ENCODE data around the gene DCDC1. TPM values are rescaled to one million over a fixed set of nuclear protein-coding genes. Genes with fewer than 3 reads are reported as not detected.

Gene DCDC1
- total RNA-seq, 1 experiment from 2014 or later, result 0.22 TPM

DNA sequence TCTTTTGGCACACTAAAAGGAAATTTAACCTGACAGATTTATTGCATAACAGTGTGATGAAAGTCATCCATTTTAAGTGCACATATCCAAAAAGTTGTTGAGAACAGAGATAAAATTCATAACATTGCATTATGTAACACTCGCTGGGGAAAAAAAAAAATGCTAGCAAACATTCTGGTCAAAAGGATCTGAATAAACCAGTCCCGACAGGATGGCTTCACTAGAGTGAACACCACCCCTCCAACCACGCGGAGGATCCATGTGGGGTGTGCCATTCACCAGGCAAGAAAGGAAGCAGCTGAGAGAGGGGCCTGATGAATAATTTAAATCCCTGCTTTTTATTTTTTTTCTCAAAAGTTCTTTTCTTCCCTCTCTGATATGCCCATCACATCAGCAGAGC is 258.7 kb downstream of the DCDC1 start:
- H3K4me1 Mint-ChIP-seq, result peaks cover 21% of the 10 kb centered on the region
- CTCF ChIA-PET, result interaction anchor here (1.7 kb wide), 1 partner anchor 127 kb away, joined by 5 read pairs; no protein-coding TSS in a partner anchor
- H3K36me3 Mint-ChIP-seq, result no peaks in the 10 kb centered on the region; the same call in 1 of the 2 replicates
- DNase-seq (ENCODE audit: low spot score), result no peak
- POLR2A ChIA-PET, result no interaction called here
- H3K9me3 Mint-ChIP-seq, result peaks cover 4% of the 10 kb centered on the region
- no peak overlapping the region for H3K4me3 Mint-ChIP-seq
- peak overlapping the region; percentile 58; the same call in 1 of the 2 replicates for H3K27ac Mint-ChIP-seq
- TF ChIP-seq ZNF138 (CRISPR knock-in tag; conservative IDR thresholded peaks at IDR 0.05), result no peak
- no peak for TF ChIP-seq FOXP1 (CRISPR knock-in tag; IDR thresholded peaks at IDR 0.05; ENCODE audit: borderline replicate concordance)
- TF ChIP-seq PRRX2 (CRISPR knock-in tag; IDR thresholded peaks at IDR 0.05), result no peak
- no peak for TF ChIP-seq JAZF1 (CRISPR knock-in tag; IDR thresholded peaks at IDR 0.05)
- TF ChIP-seq, protein P1, sequence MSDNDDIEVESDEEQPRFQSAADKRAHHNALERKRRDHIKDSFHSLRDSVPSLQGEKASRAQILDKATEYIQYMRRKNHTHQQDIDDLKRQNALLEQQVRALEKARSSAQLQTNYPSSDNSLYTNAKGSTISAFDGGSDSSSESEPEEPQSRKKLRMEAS (CRISPR knock-in tag; IDR thresholded peaks at IDR 0.05), result no peak
- TF ChIP-seq ZNF263 (CRISPR knock-in tag; IDR thresholded peaks at IDR 0.05; ENCODE audit: low read depth), result no peak
- TF ChIP-seq NFATC4 (CRISPR knock-in tag; IDR thresholded peaks at IDR 0.05), result no peak
- no peak for TF ChIP-seq KAT7 (CRISPR knock-in tag; IDR thresholded peaks at IDR 0.05; ENCODE audit: borderline replicate concordance)
- no peak for TF ChIP-seq ZNF317 (CRISPR knock-in tag; IDR thresholded peaks at IDR 0.05; ENCODE audit: borderline replicate concordance, low read depth)
- TF ChIP-seq STAT6 (CRISPR knock-in tag; conservative IDR thresholded peaks at IDR 0.05; ENCODE audit: low read depth), result no peak
- H3K27me3 Mint-ChIP-seq (ENCODE audit: low read depth), result no peaks in the 10 kb centered on the region
- ATAC-seq, result no peak

GRCh38 chr11:31109446-31109845 is 260.1 kb downstream of the DCDC1 start:
- Mint-ChIP-seq H3K4me1 (peaks cover 15% of the 10 kb centered on the region), H3K4me3 (no peak overlapping the region), H3K27me3 (ENCODE audit: low read depth) (no peaks in the 10 kb centered on the region), H3K36me3 (no peaks in the 10 kb centered on the region; the same call in 1 of the 2 replicates), H3K27ac (no peak overlapping the region), H3K9me3 (peaks cover 4% of the 10 kb centered on the region)
- ATAC-seq (peak; percentile 63), DNase-seq (ENCODE audit: low spot score) (no peak)
- ChIA-PET CTCF (no interaction called here), POLR2A (no interaction called here)
- no peak for TF ChIP-seq ZNF138 (CRISPR knock-in tag; conservative IDR thresholded peaks at IDR 0.05)
- TF ChIP-seq AR (CRISPR knock-in tag; IDR thresholded peaks at IDR 0.05), result no peak
- no peak for TF ChIP-seq ATF2 (CRISPR knock-in tag; IDR thresholded peaks at IDR 0.05; ENCODE audit: borderline replicate concordance, low read depth)
- no peak for TF ChIP-seq RORB (CRISPR knock-in tag; IDR thresholded peaks at IDR 0.05)
- TF ChIP-seq, protein P2, sequence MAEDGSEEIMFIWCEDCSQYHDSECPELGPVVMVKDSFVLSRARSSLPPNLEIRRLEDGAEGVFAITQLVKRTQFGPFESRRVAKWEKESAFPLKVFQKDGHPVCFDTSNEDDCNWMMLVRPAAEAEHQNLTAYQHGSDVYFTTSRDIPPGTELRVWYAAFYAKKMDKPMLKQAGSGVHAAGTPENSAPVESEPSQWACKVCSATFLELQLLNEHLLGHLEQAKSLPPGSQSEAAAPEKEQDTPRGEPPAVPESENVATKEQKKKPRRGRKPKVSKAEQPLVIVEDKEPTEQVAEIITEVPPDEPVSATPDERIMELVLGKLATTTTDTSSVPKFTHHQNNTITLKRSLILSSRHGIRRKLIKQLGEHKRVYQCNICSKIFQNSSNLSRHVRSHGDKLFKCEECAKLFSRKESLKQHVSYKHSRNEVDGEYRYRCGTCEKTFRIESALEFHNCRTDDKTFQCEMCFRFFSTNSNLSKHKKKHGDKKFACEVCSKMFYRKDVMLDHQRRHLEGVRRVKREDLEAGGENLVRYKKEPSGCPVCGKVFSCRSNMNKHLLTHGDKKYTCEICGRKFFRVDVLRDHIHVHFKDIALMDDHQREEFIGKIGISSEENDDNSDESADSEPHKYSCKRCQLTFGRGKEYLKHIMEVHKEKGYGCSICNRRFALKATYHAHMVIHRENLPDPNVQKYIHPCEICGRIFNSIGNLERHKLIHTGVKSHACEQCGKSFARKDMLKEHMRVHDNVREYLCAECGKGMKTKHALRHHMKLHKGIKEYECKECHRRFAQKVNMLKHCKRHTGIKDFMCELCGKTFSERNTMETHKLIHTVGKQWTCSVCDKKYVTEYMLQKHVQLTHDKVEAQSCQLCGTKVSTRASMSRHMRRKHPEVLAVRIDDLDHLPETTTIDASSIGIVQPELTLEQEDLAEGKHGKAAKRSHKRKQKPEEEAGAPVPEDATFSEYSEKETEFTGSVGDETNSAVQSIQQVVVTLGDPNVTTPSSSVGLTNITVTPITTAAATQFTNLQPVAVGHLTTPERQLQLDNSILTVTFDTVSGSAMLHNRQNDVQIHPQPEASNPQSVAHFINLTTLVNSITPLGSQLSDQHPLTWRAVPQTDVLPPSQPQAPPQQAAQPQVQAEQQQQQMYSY (CRISPR knock-in tag; IDR thresholded peaks at IDR 0.05), result no peak
- no peak for TF ChIP-seq ZBTB21 (CRISPR knock-in tag; IDR thresholded peaks at IDR 0.05; ENCODE audit: borderline replicate concordance)
- no peak for TF ChIP-seq JAZF1 (CRISPR knock-in tag; IDR thresholded peaks at IDR 0.05)
- TF ChIP-seq ZNF281 (CRISPR knock-in tag; IDR thresholded peaks at IDR 0.05), result no peak

Data from WTC11 (cell line).